Activated CD4-positive, alpha-beta memory T cell treated with anti-CD3 and anti-CD28 coated beads for 36 hours (primary cell): ENCODE data around the gene LGALS14. TPM values are rescaled to one million over a fixed set of nuclear protein-coding genes. Genes with fewer than 3 reads are reported as not detected.

Source experiments
- CTCF ChIA-PET: fragments of 350-600 bp; sonication (Branson Sonifier 250); formaldehyde crosslinking; loops from one replicate; lab custom pipeline; 2021; ENCODE audit warnings: antibody characterized with exemption, inconsistent platforms; lab: Charles Lee
- POLR2A ChIA-PET: fragments of 350-600 bp; sonication (Branson Sonifier 250); formaldehyde crosslinking; loops from one replicate; lab custom pipeline; 2021; ENCODE audit warnings: antibody characterized with exemption; lab: Charles Lee
- DNase-seq: peaks from one replicate; pipeline ENCODE4 v3.0.0-alpha.2; 2020
- H3K27ac Mint-ChIP-seq: one replicate; pipeline ENCODE4 v1.8.0; 2021; ENCODE audit warnings: mixed read lengths
- H3K27me3 Mint-ChIP-seq: one replicate; pipeline ENCODE4 v1.8.0; 2021; ENCODE audit warnings: mixed read lengths
- H3K36me3 Mint-ChIP-seq: one replicate; pipeline ENCODE4 v1.8.0; 2021; ENCODE audit warnings: mixed read lengths
- H3K4me1 Mint-ChIP-seq: one replicate; pipeline ENCODE4 v1.8.0; 2021; ENCODE audit warnings: low read depth, mixed read lengths
- H3K4me3 Mint-ChIP-seq: one replicate; pipeline ENCODE4 v1.8.0; 2021; ENCODE audit warnings: mild to moderate bottlenecking, mixed read lengths
- H3K9me3 Mint-ChIP-seq: one replicate; pipeline ENCODE4 v1.8.0; 2021; ENCODE audit warnings: mixed read lengths
- intact Hi-C: fragments of 100-400 bp; cut with micrococcal nuclease; formaldehyde crosslinking; loops from one replicate; pipeline ENCODE4 v1.15.1; 2023
- total RNA-seq, 2 experiments: library from RNA; stranded (reverse); gene quantifications; one replicate each; pipeline ENCODE4 v1.2.3, GENCODE V29; 2021

The LGALS14 gene
- total RNA-seq, 2 experiments from 2014 or later, result 1.6 to 2.5 TPM

GRCh38 chr19:39752795-39753194 lies 48.5 kb downstream of the LGALS14 start:
- Mint-ChIP-seq H3K9me3 (no peaks in the 10 kb centered on the region), H3K4me1 (no peaks in the 10 kb centered on the region), H3K27me3 (peaks cover 17% of the 10 kb centered on the region), H3K27ac (no peak overlapping the region), H3K36me3 (no peaks in the 10 kb centered on the region), H3K4me3 (no peak overlapping the region)
- DNase-seq, result no peak
- CTCF ChIA-PET, result no interaction called here
- POLR2A ChIA-PET, result no interaction called here
- intact Hi-C loops, result no loop called here

GRCh38 chr19:39754544-39754943 lies 50.3 kb downstream of the LGALS14 start:
- Mint-ChIP-seq H3K36me3 (no peaks in the 10 kb centered on the region), H3K27ac (no peak overlapping the region), H3K4me1 (peaks cover 4% of the 10 kb centered on the region), H3K9me3 (no peaks in the 10 kb centered on the region), H3K4me3 (no peak overlapping the region), H3K27me3 (peaks cover 23% of the 10 kb centered on the region)
- ChIA-PET POLR2A (no interaction called here), CTCF (no interaction called here)
- DNase-seq, result no peak
- intact Hi-C loops, result no loop called here

- CTCF ChIA-PET, result no interaction called here
- Mint-ChIP-seq H3K4me1 (peaks cover 9% of the 10 kb centered on the region), H3K9me3 (no peaks in the 10 kb centered on the region), H3K4me3 (no peak overlapping the region), H3K27me3 (peaks cover 23% of the 10 kb centered on the region), H3K36me3 (no peaks in the 10 kb centered on the region), H3K27ac (no peak overlapping the region)
- intact Hi-C loops, result no loop called here
- DNase-seq, result no peak
- POLR2A ChIA-PET, result no interaction called here
Measured at GRCh38 chr19:39754971-39755370, 50.7 kb downstream of the LGALS14 start.

Other genes with a start within 250 kb of the LGALS14 start
- gene TIMM50, start 223.6 kb upstream of the LGALS14 start, total RNA-seq, result 10 to 100 TPM; 83.1 to 86.7 TPM
- gene DLL3, start 205.5 kb upstream of the LGALS14 start, total RNA-seq, result under 1 TPM; 0.67 to 0.80 TPM
- not detected for gene SELENOV, start 189.3 kb upstream of the LGALS14 start, total RNA-seq
- 1 to 10 TPM; 3.3 to 3.8 TPM for gene EID2B, start 171.6 kb upstream of the LGALS14 start, total RNA-seq
- gene EID2, start 164.3 kb upstream of the LGALS14 start, total RNA-seq, result 10 to 100 TPM; 13.0 to 13.1 TPM
- not detected for gene LGALS13, start 102.0 kb upstream of the LGALS14 start, total RNA-seq
- not detected for gene LGALS16, start 48.6 kb upstream of the LGALS14 start, total RNA-seq
- 1 to 10 TPM; 4.0 to 4.7 TPM for gene CLC, start 33.5 kb downstream of the LGALS14 start, total RNA-seq
- not detected for gene LEUTX, start 74.4 kb downstream of the LGALS14 start, total RNA-seq
- 1 to 10 TPM; 4.5 to 4.8 TPM for gene DYRK1B, start 129.7 kb downstream of the LGALS14 start, total RNA-seq
- gene FBL, start 141.9 kb downstream of the LGALS14 start, total RNA-seq, result 100 to 1,000 TPM; 579 to 589 TPM
- 1 to 10 TPM; 3.6 TPM for gene FCGBP, start 230.2 kb downstream of the LGALS14 start, total RNA-seq